ENCODE data around the gene LPO.
A peak's percentile ranks its signal among the peaks of the same experiment; 100 is the strongest.

The LPO gene

GRCh38 chr17:58277802-58278595 is 39.6 kb downstream of the LPO start:
- DNase-seq (ENCODE audit: low spot score) = no peak

- peak; percentile 9 for DNase-seq (ENCODE audit: low spot score)
Observed at GRCh38 chr17:58278661-58279015, 40.3 kb downstream of the LPO start.

DNA sequence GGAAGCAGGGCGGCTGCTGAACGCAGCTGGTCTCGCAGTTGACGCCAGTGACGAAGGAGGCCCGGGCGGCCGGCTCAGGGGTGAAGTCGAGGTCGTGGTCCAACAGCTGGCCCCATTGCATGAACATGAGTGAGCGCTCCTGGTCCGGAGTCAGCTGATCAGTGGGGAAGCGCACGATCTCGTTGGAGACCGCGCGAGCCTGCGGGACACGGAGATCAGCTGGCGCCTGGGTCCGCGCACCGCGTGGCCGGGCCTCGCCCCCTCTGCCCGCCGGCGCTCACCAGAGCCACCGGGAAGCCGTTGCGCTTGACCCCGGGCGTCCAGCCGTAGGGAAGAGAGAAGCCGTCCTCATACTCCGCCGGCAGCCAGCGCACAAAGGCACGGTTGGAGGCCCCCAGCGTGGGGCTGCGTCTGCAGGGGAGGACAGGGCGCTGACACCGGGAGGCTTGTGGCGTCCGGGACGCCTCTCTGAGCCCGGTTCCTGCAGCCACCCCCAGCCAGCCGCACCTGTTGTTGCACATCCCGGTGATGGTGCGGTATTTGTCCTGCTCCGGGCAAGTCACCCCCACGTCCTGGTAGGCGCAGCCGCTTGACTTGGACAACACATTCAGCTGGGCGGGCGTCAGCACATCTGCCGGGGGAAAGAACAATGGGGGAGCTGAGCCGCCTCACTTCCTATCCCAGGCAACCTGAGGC is 40.8 kb downstream of the LPO start:
- DNase-seq (ENCODE audit: low spot score) = peak; percentile 6

DNA sequence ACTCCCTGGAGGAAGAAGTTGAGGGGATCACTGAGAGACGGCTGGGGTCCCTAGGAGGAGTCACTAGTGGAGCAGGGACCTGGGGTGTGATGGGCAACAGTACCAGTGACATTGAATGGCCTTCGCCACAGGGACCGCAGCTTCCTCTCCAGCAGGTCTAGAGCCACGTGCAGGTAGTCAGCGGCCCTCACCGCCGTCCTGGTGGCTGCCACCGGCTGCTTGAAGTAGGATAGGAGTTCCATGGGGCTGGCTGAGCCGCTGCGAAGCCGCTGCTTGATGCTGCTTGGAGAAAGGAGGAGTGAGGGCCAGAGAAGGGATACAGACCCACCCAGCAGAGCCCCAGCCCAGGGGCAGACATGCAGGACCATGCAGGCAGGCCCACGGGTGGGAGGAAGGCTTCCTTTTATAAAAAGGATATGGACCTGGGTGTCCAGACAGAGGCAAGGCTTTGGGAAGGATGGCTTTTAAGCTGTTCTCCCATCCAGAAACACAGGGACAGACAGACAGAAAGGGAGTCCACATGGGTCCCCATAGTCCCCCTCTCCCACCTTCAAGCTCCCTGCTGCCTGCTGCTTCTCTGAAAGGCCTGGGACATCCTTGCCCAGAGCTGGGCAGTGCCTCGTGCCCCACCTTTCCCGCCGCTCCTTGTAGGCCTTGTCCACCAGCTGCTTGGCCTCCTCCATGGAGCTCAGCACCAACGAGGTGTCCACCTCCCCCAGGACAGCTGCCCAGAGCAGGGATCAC is 41.5 kb downstream of the LPO start:
- no peak for DNase-seq (ENCODE audit: low spot score)

- DNase-seq (ENCODE audit: low spot score) = no peak
Observed at GRCh38 chr17:58280480-58281217, 42.3 kb downstream of the LPO start, which contains the start of gene MPO. Gene MPO, minus strand, starts transcription at chr17:58280935. Its CDS starts 177 bp downstream, at chr17:58280758.

GRCh38 chr17:58281511-58282011 is 43.2 kb downstream of the LPO start:
- no peak for DNase-seq (ENCODE audit: low spot score)

- DNase-seq (ENCODE audit: low spot score) = no peak
Observed at GRCh38 chr17:58282442-58282841, 44.1 kb downstream of the LPO start.

DNA sequence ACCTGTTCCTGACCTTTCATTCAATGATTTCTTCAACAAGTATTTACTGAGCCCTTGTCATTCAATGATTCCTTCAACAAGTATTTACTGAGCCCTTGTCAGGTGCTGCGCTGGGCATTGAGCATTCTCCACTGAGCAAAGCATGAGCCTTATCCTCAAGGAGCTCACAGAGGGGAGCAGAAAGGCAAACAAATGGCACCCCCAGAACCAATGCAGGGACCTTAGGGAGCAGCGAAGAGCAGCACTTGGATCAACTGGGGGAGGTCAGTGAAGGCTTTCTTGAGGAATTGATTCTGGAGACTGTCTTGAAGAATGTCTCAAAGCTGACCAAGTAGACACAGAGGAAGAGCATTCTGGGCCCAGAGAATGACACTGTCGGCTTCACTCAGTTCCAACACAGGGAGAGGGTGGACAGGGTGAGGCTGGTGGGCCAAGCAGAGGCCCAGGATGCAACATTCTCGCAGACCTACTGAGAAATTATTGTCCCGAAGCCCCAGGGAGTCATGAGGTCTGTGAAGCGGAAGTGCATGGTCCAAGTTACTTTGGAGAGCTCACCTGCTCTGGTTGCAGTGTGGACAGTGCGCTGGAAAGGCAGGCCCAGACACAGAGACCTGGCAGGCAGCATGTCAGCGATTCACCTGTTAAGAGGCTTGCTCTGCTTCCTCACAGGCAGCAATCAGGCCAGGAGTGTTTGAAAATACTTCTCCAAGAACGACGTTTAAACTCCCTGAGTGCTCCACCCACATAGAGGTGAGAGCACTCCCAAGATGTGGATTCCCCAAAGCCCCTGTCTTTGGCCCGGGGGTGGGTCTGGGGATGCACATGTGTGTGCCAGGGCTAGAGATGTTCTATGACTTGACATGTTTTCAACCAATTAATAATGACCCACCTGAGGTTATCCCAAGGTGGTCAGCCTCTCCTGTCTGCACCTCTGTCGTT is 45.6 kb downstream of the LPO start:
- DNase-seq (ENCODE audit: low spot score) = no peak

DNA sequence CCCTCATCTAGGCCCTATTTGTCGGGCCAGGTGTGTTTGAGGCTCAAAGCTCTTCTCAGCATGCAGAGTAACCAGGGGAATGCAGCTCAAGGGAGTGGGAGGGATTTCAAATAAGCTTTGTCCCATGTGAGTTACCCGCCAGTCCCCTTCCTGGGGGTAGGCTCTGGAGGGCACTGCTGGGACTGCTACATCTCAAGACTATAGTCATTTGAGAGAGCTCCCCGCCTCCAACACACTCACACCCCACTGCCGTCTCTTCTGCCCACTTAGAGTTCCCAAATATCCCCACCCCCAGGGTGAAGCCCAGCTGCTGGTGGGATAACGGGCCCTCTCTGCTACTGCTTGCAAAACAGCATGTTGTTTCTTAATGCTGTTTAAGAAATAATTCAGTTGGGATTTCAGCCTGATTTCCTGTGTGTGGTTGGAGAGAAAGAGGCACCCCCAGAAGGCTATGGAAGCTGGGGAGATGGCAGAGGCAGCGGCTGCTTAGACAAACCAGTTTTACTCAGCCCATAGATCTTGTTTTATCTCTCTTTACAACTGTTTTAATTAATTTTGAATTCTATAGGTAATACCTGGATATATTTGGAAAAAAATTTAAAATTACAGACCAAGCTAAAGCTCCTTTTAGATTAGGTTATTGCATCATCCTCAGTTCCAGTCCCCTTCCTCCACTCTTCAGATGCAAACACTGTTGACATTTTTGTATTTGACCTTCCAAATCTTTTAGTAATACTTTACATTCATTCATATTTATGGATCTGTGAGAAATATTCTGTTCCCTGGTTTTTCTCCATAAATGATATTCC is 46.4 kb downstream of the LPO start:
- no peak for DNase-seq (ENCODE audit: low spot score)

GRCh38 chr17:58285422-58285810 is 47.0 kb downstream of the LPO start:
- DNase-seq (ENCODE audit: low spot score) = no peak

- peak; percentile 52 for DNase-seq (ENCODE audit: low spot score)
Observed at GRCh38 chr17:58289869-58290268, 51.5 kb downstream of the LPO start.

DNA sequence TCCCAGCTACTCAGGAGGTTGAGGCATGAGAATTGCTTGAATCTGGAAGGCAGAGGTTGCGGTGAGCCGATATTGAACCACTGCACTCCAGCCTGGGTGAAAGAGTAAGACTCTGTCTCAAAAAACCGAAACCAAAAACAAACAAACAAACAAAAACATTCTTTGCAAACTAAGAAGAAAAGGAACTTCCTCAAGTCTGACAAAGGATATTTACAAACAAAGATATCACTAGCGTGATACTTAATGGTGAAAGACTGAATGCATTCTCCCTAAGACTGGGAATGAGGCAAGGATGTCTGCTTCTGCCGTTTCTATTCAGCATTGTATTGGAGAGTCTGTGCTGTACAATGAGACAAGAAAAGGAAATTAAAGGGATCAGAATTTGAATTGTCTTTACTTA is 52.9 kb downstream of the LPO start:
- no peak for DNase-seq (ENCODE audit: low spot score)

GRCh38 chr17:58294034-58294433 is 55.6 kb downstream of the LPO start:
- DNase-seq (ENCODE audit: low spot score) = no peak

DNA sequence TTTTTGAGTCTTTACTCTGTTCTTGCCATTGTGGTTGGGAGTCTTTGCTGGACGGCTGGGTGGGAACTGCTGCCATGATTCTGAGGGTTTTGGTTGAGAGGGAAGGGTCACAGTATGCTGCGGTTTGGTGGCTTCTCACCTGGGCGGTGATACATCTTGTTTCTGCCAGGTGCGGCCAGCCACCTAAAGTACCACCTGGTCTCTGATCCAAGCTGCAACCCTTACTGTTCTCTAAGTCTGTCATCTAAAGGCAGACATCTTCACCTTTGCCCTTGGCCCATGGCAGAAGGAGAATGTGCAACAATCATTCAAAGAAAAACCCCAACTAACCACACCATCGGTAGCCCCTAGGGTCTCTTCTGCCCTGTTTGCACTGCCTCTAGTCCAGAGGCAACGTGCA is 62.0 kb downstream of the LPO start:
- DNase-seq (ENCODE audit: low spot score) = no peak

DNA sequence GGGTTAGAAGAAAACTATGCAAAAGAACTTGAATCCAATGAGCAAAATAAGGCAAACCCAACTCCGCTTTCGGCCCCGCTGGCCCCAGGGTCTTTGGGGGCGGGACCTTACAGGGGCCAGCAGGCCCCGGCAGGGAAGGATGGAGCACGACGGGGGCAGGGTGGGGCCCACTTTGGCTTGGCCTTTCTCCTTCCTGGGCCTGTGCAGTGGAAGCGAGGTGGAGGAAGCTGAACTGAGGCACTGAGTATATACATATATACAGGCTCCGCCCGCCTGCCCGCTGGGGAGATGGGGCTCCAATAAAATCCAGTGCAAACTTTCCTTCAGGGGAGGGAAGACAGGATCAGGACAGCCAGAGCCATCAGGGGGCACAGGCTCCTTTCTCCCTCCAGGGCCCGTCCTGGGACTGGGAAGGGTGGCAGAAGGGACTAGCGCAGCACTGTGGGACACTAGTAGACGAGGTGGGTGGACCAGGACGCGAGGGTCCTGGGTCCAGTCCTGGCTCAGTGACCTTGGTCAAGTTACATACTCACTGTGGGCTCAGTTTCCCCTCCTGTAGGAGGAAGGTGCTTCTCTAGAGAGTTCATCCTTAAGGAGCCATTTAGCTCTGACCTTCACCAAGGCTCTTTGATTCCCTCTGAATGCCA is 63.2 kb downstream of the LPO start:
- no peak for DNase-seq (ENCODE audit: low spot score)

DNA sequence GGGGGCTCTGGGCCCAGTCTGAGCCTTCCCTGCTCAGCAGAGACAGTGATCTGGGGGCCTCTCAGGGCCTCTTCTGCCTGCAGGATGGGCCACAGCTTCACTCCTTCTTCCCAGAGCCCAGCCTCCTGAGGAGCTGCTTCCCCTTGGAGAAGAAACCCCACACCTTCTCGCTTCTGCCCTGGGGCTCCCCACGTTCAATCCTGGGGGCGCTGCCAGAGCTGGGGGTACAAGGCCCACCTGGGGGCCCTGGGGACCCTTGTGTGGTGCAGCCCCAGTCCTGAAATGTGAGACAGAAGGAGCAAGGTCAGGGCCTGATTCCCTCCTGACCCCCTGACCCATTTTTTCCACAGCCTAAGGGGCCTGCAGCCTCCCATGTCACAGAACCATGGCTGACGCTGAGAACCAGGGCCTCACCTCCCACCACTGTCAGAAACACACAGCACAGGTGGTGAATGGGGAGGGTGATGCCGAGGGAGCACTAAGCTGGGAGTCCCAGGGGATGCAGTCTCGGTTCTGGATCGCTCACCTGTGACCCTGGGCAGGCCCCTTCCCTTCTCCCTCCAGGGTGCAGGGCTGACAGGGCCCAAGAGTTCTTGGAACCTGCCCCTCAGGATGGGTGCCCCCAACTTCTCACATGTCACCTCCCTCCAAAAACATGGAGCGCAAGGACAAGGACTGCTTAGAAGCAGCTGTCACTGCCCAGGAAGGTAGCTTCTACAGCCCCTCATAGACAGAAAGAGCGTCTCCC is 64.0 kb downstream of the LPO start:
- DNase-seq (ENCODE audit: low spot score) = no peak

DNA sequence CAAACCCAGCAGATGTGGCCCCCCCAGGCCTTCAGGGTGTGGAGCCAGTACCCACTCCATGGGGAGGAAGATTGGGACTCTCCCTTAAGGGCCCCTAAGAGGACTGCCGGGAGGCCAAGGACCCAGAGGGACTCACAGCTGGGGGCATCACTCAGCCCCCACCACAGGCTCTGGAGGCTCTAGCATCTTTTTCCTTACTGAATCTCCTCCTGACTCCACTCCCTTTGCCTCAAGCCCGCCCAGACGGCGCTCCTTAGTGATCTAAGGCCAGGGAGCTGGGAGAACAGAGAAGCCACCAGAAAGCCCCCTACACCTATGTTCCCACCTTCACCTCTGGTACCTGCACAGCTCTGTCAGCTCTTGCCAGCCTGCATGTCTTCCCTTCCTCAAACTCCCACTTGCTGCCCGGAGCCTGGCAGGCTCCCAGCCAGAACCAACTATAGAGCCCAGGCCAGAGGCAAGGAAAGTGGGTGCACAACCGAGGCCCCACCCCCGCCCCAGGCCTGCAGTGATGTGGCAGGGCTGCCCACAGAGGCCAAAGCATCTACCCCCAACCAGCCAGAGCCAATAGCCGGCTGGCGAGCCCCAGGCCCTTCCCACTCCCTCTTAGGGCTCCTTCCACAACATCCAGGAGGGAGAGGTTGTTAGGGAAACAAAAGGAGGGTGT is 64.7 kb downstream of the LPO start:
- DNase-seq (ENCODE audit: low spot score) = no peak
